ENCODE measurements around the gene SEC62.

Gene SEC62

DNA sequence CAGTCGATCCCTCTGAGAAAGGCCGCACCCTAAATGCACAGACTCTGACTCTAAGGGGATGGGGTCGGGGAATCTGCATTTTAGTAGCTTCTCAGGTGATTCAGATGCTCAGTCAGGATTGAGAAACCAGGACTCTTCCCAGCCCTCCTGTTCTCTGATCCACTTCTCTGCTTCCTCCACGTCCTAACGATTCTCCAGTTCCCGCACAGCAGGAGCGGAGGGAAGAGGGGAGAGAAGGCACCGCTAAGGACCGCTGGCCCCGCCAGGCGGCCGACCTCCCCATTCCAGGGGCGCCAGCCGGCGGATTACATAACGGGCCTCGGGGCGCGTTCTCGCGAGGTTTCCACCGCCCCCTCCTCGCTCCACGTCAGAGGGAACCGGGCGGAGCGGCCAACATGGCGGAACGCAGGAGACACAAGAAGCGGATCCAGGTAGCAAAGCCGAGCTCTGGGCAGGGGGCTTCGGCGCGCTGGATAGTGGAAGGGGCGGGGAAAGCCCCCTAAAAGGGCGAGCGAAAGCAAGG, at the start of gene SEC62:
SEC62 (plus strand) TSS at position 380 of the 523 bp plus-strand sequence; CDS start at position 396, 16 bp downstream.
- DNase-seq (ENCODE audit: low read depth): peak; percentile 81

- no peak for DNase-seq (ENCODE audit: low read depth)
Measured at GRCh38 chr3:169923189-169923588, 43.4 kb upstream of the SEC62 start.

- DNase-seq (ENCODE audit: low read depth): no peak
Measured at GRCh38 chr3:169923831-169924230, 42.8 kb upstream of the SEC62 start.

DNA sequence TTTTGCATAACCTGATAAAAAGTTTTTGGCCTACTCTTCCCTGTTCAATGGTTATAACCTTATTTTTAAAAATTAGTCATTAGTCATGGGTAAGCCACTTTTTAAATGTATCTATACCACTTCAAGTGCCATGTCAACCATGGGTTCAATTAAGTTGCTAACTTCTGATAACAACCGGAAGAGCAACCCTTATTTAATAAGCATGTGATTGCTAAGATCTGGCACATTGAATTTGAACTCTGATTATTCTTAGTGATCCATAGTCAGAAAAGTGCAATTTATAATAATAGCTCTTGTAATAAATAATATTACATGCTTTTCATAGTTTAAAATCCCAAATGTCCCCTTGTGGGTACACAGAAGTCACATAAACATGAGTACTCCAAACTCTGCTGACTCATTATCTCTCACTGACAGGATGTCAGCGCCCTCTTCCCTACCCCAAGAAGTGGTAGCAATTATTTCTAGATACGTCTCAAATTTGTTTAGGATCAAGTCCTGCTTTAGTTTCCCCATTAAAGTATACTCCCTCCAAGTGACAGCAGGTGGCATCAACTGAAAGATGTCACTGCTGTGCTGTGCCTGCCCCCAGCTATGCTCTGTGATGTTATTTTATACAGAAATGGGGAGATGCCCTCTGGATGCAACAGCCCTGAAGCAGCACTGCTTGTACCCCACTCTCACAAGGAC, 36.6 kb upstream of the SEC62 start:
- DNase-seq (ENCODE audit: low read depth): no peak

DNA sequence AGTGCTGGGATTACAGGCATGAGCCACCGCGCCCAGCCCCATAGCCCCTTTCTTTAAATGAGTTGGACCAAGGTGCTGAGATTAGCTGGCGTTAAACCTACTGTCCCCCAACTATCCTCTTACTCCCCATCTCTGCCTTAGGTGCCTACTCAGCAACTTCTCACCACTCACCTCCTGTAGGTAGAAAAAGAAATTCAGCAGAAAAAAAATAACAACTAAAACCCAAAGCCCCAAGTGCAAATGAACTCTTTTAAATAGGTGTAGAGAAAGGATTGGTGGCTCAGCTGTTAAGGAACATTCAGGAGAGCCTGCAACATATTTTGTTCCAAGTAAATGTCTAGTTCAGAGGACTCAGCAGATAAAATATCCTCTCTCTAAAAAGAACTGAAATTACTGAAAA, 35.8 kb upstream of the SEC62 start:
- no peak for DNase-seq (ENCODE audit: low read depth)

DNA sequence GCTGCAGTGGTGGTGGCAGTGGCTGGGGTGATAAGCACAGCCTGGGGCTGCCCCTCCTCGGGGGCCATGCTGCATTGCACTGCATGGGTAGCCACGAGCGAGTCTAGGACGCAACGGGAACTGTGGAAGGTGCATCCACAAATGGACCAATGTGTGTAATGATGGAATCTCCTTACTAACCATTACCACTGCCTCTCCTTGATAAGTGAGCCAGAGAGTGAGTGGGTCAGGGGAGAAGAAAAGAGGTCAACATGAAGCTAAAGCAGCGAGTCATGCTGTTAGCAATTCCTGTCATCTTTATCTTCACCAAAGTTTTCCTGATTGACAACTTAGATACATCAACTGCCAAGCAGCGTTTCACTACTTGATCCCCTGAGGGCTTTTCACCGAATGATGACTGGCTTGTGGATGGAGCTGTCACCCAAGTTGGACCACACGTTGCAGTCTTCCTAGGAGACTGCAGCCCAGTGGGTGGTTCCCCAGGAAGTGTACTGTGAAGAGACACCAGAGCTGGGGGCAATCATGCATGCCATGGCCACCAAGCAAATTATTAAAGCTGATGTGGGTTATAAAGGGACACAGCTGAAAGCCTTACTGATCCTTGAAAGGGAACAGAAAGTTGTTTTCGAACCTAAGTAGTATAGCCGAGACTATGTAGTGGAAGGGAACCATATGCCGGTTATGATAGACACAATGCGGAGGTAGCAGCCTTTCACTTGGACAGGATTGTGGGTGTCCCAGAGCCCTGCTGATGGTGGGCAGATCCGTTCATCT, 34.7 kb upstream of the SEC62 start:
- no peak for DNase-seq (ENCODE audit: low read depth)

DNA sequence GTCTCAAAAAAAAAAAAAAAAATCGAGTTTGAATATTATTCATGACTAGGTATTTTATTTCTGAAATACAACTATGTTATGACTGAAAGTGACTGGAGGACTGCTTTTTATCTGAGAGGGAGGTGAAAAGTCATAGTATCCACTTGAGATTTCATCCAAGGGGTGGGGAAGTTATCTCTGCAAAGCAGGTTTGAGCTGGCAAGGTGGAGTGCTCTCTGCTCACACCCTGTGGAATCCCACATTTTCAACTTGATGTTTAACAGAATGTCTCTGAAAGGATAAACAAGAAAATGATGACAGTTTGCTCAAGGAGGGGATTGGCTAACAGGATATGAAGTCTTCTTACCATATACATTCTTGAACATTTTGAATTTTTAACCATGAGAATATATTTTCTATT, 27.3 kb upstream of the SEC62 start:
- no peak for DNase-seq (ENCODE audit: low read depth)

DNA sequence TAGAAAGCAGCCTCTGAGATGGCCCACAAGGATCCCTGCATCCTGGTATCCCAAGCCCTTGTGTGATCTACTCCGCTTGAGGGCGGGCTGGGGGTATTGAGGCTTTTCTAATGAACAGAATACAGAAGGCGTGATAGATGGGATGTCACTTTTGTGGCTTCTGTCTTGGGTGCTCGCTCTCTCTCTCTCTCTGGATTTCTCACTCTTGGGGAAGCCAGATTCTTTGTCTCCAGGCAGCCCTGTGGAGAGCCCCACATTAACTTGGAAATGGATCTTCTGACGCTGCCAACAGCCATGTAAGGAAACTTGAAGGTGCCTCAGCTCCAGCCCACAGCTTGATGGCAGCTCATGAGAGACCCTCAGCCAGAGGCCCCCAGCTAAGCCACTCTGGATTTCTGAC, 26.9 kb upstream of the SEC62 start:
- DNase-seq (ENCODE audit: low read depth): no peak

- no peak for DNase-seq (ENCODE audit: low read depth)
Measured at GRCh38 chr3:169940470-169941181, 26.0 kb upstream of the SEC62 start.

DNA sequence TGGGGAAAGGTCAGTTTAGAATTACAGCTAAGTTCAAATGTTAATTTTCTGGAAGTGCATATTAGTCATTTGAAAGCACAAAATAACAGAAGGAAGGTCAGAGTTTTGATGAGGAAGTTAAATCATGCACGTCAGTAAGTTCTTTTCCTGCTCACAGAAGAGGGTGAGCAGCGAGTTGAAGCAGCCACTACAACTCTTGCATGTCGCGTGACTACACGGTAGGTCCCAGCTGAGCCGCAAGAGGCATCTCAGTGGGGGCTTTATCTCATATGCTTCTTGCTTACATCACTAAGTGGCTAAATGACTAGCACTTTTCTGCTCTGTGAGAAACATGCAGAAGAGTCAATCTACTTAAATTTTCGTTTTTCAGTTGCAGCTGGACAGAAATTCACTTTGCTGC, 21.3 kb upstream of the SEC62 start:
- no peak for DNase-seq (ENCODE audit: low read depth)

DNA sequence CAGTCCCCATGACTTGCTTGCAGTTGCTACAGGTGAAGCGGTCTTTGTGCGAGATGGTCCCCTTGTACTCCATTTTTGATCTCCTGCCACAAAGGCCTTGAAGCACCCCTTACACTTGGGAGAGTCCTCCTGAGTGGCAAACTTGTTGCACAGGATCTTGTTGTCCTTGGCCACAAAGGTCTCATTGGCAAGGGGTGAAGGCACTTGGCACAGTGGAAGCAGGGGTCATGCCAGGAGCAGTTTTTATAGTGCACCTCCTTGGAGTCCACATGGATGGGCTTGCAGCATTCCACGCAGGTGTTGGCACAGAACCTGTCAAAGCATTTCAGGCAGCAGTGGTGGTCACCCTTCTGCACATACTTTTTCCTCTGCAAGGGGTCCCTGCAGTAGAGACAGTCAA, 20.3 kb upstream of the SEC62 start:
- no peak for DNase-seq (ENCODE audit: low read depth)

DNA sequence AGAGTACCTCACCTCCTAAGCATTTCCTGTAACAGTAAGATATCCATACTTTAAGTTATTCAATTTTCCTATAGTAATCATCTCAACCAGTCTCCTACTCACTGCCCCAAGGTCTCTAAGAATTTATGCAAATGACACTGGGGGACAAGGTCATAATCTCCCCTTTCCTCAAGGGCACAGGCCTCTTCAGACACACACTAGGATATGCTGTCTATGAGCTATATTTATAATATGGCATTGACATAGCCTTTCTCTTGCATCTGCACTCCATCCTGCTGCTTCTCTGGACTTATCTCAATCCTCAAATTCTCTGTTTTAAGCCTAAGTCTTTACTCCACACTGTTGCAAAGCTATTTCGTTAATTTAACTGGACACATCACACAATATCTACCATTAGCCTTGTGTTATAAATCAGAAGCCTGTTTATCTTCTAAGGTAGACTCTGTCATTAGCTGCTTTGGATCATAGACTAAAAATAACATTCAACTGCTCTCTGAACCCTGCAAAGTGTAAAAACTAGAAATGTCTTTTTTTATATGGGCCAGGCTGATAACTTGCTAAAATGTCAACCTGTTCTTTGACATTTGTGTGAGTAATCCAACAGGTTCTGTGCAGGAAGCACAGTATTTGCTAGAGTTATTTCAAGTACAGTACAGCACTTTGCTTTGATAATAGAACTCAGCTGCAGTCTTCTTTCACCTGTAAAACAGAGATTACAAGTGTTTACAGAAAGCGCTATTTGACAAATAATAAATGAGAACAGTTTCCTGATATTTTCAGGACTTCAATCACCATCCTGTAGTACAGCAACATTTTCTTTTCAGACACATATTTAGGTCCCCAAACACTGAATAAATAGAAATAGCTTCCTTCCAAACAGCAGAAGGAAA, 17.8 kb upstream of the SEC62 start:
- no peak for DNase-seq (ENCODE audit: low read depth)

GRCh38 chr3:169952045-169952444, 14.6 kb upstream of the SEC62 start:
- no peak for DNase-seq (ENCODE audit: low read depth)

GRCh38 chr3:169953462-169954141, 13.0 kb upstream of the SEC62 start:
- DNase-seq (ENCODE audit: low read depth): no peak

- DNase-seq (ENCODE audit: low read depth): no peak
Measured at GRCh38 chr3:169954142-169954756, 12.4 kb upstream of the SEC62 start.

DNA sequence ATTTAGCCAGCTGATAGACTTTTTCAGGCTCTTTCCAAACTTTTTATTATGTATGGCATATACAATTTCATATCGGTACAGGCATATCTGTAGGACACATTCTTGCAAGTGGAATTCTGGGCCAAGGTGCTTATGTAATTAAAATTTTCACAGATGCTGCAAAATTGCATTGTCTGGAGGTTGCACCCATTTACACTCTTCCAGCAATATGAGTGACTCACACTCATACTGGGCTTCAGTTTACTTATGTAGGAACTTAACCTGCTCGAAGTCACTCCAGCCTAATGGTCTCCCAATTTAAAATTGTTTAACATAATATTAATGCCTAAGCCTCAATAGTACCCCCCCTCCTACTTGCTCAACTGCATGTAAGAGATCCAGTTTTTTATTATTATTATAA, 11.2 kb upstream of the SEC62 start:
- DNase-seq (ENCODE audit: low read depth): no peak

DNA sequence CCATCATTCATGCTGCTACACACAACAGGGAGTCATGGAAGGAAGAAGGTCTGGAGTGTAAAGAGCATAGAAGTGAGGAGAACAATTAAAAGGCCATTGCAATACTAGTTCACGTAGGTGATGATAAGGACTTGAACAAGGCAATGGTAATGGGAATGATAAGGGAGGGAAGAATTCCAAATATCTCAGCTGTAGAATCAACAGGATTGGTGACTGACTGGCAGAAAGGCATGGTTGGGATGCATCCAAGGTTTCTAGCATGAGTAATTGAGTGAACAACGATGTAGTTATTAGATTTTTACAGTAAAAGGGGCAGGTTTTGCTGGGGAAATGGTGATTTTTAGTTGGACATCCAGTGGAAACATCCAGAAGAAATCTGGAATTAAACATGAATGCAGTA, 2.4 kb upstream of the SEC62 start:
- DNase-seq (ENCODE audit: low read depth): no peak

DNA sequence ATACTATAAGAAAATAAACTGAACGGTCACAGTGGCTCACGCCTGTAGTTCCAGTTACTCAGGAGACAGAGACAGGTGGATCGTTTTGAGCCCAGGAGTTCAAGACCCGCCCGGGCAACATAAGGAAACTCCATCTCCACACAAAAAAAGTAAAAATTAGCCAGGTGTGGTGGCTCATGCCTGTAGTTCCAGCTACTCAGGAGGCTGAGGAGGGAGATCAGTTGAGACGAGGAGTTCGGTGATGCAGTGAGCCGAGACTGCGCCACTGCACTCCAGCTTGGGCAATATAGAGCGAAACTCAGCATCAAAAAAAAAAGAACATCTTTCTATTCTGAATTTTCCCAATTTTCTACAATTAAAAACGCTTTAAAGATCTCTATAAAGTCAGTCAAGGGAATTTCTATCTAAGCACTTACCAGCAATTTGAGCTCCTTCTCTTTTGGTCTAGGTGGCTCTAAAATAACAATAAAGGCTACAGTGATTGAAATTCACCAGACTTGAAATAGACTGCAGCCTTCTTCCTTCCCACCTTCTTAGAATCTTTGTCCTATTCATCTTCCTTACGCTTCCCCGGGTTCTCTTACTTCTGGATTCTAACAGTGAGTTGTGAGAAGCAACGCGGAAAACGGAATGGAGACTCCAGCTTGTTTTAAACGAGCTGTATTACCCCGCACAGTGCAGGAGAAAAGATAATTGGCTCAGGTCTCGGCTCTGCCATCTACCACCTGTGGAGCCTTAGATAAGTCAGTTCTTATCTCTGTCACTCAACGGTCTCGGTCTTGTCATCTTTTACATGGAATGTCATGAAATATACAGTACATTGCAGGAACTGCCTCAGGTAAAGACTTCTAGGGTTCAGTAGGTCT, 812 bp upstream of the SEC62 start:
- no peak for DNase-seq (ENCODE audit: low read depth)

Data from stromal cell of bone marrow (primary cell).